Occipital lobe (tissue), 2 donors: Measurements from ENCODE around the gene SLC39A11. TPM values are rescaled to one million over a fixed set of nuclear protein-coding genes. Genes with fewer than 3 reads are reported as not detected.
A peak's percentile ranks its signal among the peaks of the same experiment; 100 is the strongest.
"Not testable (repeated sequence)": the region's sequence is repeated elsewhere in the genome, so short reads cannot be mapped to it uniquely, and the experiment has no call there.

Experiments used
- DNase-seq: peaks from one replicate; lab custom pipeline; 2025; lab: John Stamatoyannopoulos, UW
- total RNA-seq: library from RNA; depleted of rRNA; stranded (reverse); fragments of >200 nt; gene quantifications from one replicate; pipeline ENCODE4 v1.2.3, GENCODE V29; 2014

SLC39A11 gene
- total RNA-seq, 1 donor from 2014 or later, result 9.5 TPM

DNA sequence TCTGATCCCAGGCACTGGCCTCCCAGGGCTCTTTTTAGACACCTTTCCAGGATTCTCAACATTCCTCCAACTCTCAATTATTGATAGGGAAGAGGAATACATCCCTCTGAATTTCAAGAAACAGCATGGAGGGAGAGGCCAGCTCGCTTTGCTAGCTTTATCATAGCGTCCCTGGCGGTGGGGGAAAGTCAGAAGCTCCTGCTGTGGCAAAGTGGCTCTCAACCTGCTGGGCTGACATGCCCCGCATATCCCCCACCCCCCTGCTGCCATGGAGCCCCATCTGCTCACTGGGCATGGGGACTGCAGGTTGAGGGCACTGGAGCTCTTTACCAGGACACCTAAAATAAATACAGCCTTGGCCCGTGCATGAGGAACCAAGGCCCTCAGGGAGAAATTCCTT is 140.3 kb downstream of the SLC39A11 start:
- no peak for DNase-seq

GRCh38 chr17:72950242-72950931 is 142.1 kb downstream of the SLC39A11 start:
- DNase-seq, result no peak

GRCh38 chr17:72948115-72948514 is 144.4 kb downstream of the SLC39A11 start:
- no peak for DNase-seq

GRCh38 chr17:72947475-72947874 is 145.0 kb downstream of the SLC39A11 start:
- DNase-seq, result no peak

DNA sequence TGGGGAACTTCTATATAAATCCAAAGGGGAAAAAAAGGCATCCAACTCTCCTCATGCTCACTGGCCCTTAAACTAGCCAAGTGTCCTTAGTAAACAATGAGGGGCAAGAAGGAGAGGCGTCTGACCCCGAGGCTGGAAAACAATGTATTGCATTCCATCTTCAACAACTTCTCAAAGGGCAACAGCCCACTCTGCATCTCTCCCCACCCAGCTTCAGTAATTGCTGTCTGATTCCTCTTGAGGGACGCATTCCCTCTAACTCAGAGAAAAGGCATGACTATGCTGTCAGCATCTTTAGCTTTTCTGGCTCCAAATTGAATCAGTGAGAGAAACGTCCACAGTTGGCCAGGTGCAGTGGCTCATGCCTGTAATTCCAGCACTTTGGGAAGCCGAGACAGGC is 145.8 kb downstream of the SLC39A11 start:
- DNase-seq, result no peak

DNA sequence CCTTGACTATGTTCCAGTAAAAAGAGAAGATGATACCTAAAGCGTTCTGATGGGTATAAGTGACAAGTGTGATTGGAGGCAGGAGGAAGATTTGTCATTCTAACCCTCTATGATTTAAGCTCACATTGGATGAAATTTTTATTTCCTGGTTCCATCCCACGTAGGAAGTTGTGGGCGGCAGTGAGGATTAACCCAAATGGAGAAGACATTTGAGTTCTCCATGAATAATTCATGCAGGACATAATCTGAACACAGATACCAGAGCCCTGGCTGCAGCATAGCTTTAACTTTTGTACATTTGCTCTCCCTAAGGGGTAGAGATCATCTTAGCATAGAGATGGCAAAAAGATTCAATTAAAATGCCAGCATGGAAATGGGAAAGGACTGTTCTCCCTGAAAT is 146.3 kb downstream of the SLC39A11 start:
- DNase-seq, result no peak

- no peak for DNase-seq
Observed at GRCh38 chr17:72945473-72945872, 147.0 kb downstream of the SLC39A11 start.

DNA sequence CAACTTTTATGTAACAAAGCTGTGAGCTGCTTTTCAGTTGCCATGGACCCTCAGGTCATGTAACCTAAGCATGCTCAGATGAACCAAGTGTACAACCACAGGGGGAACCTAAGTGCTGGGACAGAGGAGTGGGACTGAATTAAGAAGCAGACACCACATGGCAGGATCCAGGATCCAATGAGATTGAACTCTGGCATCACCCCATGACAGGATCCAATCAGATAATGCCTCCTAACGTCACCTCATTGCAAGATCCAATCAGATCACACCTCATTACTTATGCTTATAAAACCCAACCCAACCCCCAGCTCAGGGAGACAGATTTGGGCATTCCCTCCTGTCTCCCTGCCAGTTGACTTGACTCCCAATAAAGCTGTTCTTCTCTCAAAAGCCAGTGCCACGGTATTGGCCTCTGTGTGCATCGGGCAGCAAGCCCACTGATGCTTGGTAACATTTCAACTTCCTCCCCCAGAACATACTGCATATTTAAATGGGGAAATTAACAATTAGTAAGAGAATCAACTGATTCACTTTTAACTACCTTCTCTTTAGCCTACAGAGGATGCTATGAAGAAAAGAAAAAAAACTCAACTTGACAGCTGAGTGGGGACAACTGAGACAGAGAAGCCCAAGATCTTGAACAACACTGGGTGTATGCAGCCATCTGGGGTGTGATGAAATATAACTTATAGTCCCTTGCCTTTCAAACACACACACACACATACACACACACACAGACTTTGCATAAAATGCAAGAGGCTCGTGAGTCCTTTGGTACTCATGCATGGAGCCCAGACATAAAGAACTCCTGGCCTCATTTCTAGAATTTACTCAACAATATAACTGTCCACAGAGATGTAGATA is 148.4 kb downstream of the SLC39A11 start:
- DNase-seq, result no peak

- DNase-seq, result no peak
Observed at GRCh38 chr17:72942579-72942978, 149.9 kb downstream of the SLC39A11 start.

DNA sequence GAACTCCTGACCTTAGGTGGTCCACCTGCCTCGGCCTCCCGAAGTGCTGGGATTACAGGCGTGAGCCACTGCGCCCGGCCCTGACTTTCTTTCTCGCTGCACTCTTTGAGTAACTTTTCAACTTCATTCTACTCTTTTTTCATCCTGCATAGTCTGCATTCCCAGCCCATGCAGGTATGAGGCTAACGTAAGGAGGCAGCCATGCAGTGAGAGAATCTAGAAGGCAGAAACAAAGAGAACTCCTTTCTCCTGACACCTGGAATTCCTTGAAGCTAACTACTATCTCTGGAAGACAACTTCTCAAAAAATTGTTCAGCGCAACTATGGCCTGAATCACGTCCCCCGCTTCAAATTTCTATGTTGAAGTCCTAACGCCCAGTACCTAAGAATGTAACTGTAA is 152.0 kb downstream of the SLC39A11 start:
- no peak for DNase-seq

GRCh38 chr17:72938482-72938881 is 154.0 kb downstream of the SLC39A11 start:
- DNase-seq, result no peak

- no peak for DNase-seq
Observed at GRCh38 chr17:72937707-72938106, 154.8 kb downstream of the SLC39A11 start.

DNA sequence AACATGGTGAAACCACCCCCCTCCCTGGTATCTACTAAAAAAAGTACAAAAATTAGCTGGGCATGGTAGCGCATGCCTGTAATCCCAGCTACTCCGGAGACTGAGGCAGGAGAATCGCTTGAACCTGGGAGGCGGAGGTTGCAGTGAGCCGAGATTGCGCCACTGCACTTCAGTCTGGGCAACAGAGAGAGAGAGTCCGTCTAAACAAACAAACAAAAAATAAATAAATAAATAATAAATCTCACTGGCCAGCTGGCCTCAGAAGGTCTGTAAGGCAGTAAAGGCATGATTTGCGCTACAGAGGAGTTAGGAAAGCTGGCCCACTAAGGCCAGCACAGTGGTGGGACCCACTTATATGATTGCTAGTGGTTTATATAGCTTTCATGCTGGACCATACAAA is 155.2 kb downstream of the SLC39A11 start:
- DNase-seq, result not testable (repeated sequence)

DNA sequence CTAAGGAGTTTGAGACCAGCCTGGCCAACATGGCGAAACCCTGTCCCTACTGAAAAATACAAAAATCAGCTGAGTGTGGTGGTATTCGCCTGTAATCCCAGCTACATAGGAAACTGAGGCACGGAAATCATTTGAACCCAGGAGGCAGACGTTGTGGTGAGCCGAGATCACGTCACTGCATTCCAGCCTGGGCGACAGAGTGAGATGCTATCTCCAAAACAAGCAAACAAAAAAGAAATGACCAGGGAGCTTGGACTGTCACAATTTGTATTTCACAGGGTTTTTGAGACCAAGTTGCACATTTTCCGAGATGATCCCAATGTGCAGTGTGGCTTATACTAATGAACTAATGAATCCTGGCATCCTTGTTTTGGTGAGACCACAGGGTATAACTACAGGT is 156.5 kb downstream of the SLC39A11 start:
- no peak for DNase-seq

- DNase-seq, result no peak
Observed at GRCh38 chr17:72934927-72935326, 157.6 kb downstream of the SLC39A11 start.

DNA sequence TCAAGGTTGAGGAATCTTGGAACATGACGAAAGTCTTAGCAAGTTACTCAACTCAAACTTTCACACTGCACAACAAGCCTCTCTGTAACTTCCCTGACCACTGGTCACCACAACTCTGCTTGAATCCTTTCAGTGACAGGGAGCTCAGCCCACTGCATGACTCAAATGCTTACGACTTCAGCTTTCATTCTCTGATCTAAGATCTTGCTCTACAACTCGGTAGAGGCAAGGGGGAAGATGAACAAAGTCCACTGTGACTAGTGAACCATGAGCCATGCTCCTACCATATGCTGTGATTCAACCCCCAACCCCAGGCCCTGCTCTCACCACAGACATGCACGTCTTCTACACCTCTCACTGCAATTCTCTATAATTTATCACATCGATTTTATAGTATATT is 160.9 kb downstream of the SLC39A11 start:
- DNase-seq, result no peak

DNA sequence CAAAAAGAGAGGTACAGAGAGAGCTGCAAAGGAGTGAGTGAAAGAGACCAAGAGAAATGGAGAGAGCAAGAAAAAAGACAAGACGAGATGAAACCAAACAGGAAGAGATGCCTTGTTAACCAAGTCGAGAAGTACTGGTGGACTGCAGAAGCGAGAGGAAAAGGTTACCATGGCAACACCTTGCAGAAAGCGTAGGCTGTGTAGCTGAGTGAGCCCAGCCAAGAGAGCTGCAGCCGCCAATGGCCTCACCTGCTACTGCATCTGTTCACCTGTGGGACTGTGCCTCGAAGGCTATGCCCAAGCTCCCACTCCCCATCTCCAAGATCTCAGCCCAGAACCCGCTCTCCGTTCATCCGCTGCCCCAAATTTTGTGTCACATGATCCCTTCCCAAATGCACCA is 161.3 kb downstream of the SLC39A11 start:
- peak; percentile 25 for DNase-seq

DNA sequence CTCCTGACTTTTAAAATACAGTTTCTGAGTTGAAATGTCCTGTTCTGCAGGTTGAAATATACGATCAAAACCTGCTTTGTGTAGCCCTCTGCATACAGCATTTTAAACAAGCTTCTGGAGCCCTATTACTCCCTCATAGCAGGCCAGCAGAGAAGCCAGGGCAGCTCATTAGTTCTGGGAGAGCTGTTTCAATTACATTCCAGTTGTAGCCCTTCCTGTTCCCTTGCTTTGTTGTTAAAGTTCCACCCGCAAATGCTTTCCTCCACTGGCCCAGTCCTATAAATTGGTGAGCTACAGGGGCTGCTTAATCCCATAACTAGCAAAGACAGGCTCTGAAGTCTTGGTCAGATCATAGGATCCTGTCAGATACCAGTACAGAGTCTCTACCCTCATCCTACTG is 162.5 kb downstream of the SLC39A11 start:
- DNase-seq, result no peak

DNA sequence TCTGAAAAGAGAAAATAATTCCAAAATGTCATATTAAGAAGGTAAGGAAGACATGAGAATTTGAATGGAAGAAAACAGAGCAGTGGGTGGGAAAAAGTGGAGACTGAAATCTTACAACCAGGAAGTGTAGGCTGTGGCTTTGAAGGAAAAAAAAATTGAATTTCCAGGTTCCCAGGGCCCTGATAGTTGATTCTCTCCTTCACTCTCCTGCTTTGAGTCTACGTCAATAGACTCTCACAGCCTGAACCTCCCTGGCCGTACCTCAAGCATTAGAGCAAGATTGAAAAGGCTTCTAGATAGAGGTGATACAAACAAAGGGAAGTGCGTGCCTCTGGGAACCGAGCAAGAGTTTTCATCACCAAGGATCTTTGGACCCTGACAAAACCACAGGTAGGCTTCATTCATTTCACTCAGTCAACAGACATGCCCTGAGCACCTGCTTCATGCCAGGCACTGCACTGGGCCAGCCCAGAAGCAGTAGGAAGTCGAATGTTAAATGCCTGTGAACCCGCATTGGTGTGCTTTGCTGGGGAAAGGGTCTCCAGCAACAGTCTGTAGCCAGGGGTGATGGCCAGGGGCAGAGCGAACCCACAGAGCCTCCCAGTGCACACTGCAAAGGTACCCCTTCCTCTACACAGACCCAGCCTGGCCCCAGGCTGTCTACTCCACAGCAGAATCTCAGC is 163.9 kb downstream of the SLC39A11 start:
- no peak for DNase-seq

- DNase-seq, result no peak
Observed at GRCh38 chr17:72927760-72928159, 164.7 kb downstream of the SLC39A11 start.

DNA sequence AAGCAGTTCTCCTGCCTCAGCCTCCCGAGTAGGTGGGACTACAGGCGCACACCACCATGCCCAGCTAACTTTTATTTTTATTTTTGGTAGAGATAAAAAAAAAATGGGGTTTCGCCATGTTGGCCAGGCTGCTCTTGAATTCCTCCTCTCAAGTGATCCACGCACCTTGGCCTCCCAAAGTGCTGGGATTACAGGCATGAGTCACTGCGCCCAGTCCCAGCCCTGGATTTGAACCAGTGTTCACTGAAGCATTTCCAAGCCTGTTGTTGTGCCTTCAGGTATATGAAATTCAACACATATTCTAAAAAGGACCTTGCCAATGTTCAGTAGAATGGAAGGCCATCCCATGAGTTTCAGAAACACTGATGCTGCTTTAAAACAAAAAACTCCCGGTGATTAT is 165.3 kb downstream of the SLC39A11 start:
- no peak for DNase-seq

GRCh38 chr17:72926171-72926570 is 166.3 kb downstream of the SLC39A11 start:
- DNase-seq, result no peak
